SK-N-SH (cell line): Measurements from ENCODE around the gene MIER1. TPM values are rescaled to one million over a fixed set of nuclear protein-coding genes. Genes with fewer than 3 reads are reported as not detected.
A peak's percentile ranks its signal among the peaks of the same experiment; 100 is the strongest.

Experiments
- CTCF ChIA-PET: fragments of 300-600, 350-600 bp; formaldehyde crosslinking; extraction: SDS; loops from one replicate; lab custom pipeline; 2021; lab: Yijun Ruan, JAX
- POLR2A ChIA-PET: fragments of 350-600 bp; sonication (Branson Sonifier 250); formaldehyde crosslinking; extraction: SDS; loops from one replicate; lab custom pipeline; 2020; ENCODE audit warnings: antibody characterized with exemption, inconsistent platforms; lab: Yijun Ruan, JAX
- DNase-seq: peaks from one replicate; pipeline ENCODE4 v3.0.0; 2012
- H2AFZ ChIP-seq: fragments of 200-600 bp; sonication (generic); 2 replicates; pipeline ENCODE4 v1.8.1; 2016; ENCODE audit warnings: antibody characterized with exemption, mild to moderate bottlenecking, low read depth
- H3F3A ChIP-seq: fragments of 200-600 bp; sonication (generic); replicated peaks from 2 replicates; pipeline ENCODE3; 2016; ENCODE audit warnings: antibody characterized with exemption, mild to moderate bottlenecking; ENCODE audit not compliant: insufficient read depth
- H3K27ac ChIP-seq, 2 experiments: fragments of 200-500 bp in 1 of 2; fragments of 200-600 bp in 1 of 2; sonication (Bioruptor generic) in 1 of 2; sonication (generic), shearing (Covaris generic) in 1 of 2; 2 replicates each; pipeline versions ENCODE4 v1.5.1 to v1.6.1; 2014 to 2016; ENCODE audit warnings: low read depth in 2 of 2, inconsistent platforms in 1 of 2, low read length in 1 of 2, mild to moderate bottlenecking in 1 of 2, mixed read lengths in 1 of 2
- H3K27me3 ChIP-seq: fragments of 200-600 bp; sonication (generic), shearing (Covaris generic); 2 replicates; pipeline ENCODE4 v1.6.1; 2016; ENCODE audit warnings: mixed run types; ENCODE audit not compliant: insufficient read depth
- H3K36me3 ChIP-seq, 2 experiments: fragments of 200-500 bp in 1 of 2; fragments of 200-600 bp in 1 of 2; sonication (Bioruptor generic) in 1 of 2; sonication (generic) in 1 of 2; replicated peaks in 1 of 2; 2 replicates each; pipeline versions ENCODE3 to v1.5.1; 2014 to 2016; ENCODE audit warnings: low read length in 1 of 2, mild to moderate bottlenecking in 1 of 2; ENCODE audit not compliant: insufficient read depth in 2 of 2, control insufficient read depth in 1 of 2
- H3K4me1 ChIP-seq, 2 experiments: fragments of 200-500 bp in 1 of 2; fragments of 200-600 bp in 1 of 2; sonication (Bioruptor generic) in 1 of 2; sonication (generic), shearing (Covaris generic) in 1 of 2; 2 replicates each; pipeline versions ENCODE4 v1.5.1 to v1.6.1; 2014 to 2016; ENCODE audit warnings: low read depth in 1 of 2, low read length in 1 of 2, mixed run types in 1 of 2; ENCODE audit not compliant: insufficient read depth in 2 of 2, control insufficient read depth in 1 of 2
- H3K4me2 ChIP-seq: fragments of 200-600 bp; sonication (generic), shearing (Covaris generic); 2 replicates; pipeline ENCODE4 v1.6.1; 2017; ENCODE audit warnings: mixed run types
- H3K4me3 ChIP-seq, 2 experiments: fragments of 200-500 bp in 1 of 2; fragments of 200-600 bp in 1 of 2; sonication (Bioruptor generic) in 1 of 2; sonication (generic), shearing (Covaris generic) in 1 of 2; 2 replicates each; pipeline versions ENCODE4 v1.5.1 to v1.8.1; 2014 to 2016; ENCODE audit warnings: low read depth in 2 of 2, inconsistent platforms in 1 of 2, low read length in 1 of 2, mild to moderate bottlenecking in 1 of 2, mixed read lengths in 1 of 2, moderate library complexity in 1 of 2
- H3K79me2 ChIP-seq: fragments of 200-600 bp; sonication (generic); 2 replicates; pipeline ENCODE4 v1.8.1; 2017; ENCODE audit warnings: mild to moderate bottlenecking; ENCODE audit not compliant: insufficient read depth
- H3K9ac ChIP-seq: fragments of 200-600 bp; sonication (generic); 2 replicates; pipeline ENCODE4 v1.6.1; 2017; ENCODE audit warnings: mixed run types
- H3K9me2 ChIP-seq: fragments of 200-600 bp; sonication (generic); 2 replicates; pipeline ENCODE4 v1.6.1; 2017; ENCODE audit warnings: mixed run types
- H3K9me3 ChIP-seq: fragments of 200-600 bp; sonication (generic); 2 replicates; pipeline ENCODE4 v1.6.1; 2017; ENCODE audit warnings: mixed run types, mild to moderate bottlenecking, moderate library complexity
- H4K20me1 ChIP-seq: fragments of 200-600 bp; sonication (generic); 2 replicates; pipeline ENCODE4 v1.6.1; 2017; ENCODE audit warnings: mild to moderate bottlenecking, mixed run types; ENCODE audit not compliant: insufficient read depth
- CTCF ChIP-seq: fragments of 200-600 bp; sonication (generic); IDR thresholded peaks from 2 replicates; pipeline ENCODE4 v1.6.1; 2017; ENCODE audit warnings: antibody characterized with exemption, mild to moderate bottlenecking, moderate library complexity
- EP300 ChIP-seq, 2 experiments: IDR thresholded peaks; 2 replicates each; pipeline versions ENCODE4 v1.4.0 to v1.6.1; 2012; ENCODE audit warnings: borderline replicate concordance in 1 of 2, low read depth in 1 of 2, low read length in 1 of 2
- EZH2phosphoT487 ChIP-seq: fragments of 200-600 bp; sonication (generic); IDR thresholded peaks from 2 replicates; pipeline ENCODE4 v1.6.1; 2017; ENCODE audit warnings: low read depth, mixed run types, mild to moderate bottlenecking, antibody characterized with exemption, moderate library complexity, borderline replicate concordance
- FOSL2 ChIP-seq: IDR thresholded peaks from 2 replicates; pipeline ENCODE4 v1.4.0; 2012; ENCODE audit warnings: low read depth, mild to moderate bottlenecking, moderate library complexity, borderline replicate concordance
- FOXJ3 ChIP-seq: sonication (generic); formaldehyde crosslinking; IDR thresholded peaks from 2 replicates; pipeline ENCODE4 v1.5.1; 2020; ENCODE audit warnings: mild to moderate bottlenecking, missing genetic modification reagents
- FOXM1 ChIP-seq: IDR thresholded peaks from 2 replicates; pipeline ENCODE4 v1.4.0; 2012; ENCODE audit warnings: low read depth, mild to moderate bottlenecking
- POLR2AphosphoS5 ChIP-seq: IDR thresholded peaks from 2 replicates; pipeline ENCODE4 v1.6.1; 2012; ENCODE audit warnings: low read depth, low read length
- RAD21 ChIP-seq: IDR thresholded peaks from 2 replicates; pipeline ENCODE4 v1.6.1; 2012; ENCODE audit warnings: mild to moderate bottlenecking, low read length
- RXRA ChIP-seq: IDR thresholded peaks from 2 replicates; pipeline ENCODE4 v1.4.0; 2012; ENCODE audit warnings: low read depth, mild to moderate bottlenecking, borderline replicate concordance
- SMC3 ChIP-seq: IDR thresholded peaks from 2 replicates; pipeline ENCODE4 v1.6.1; 2012; ENCODE audit warnings: low read depth, low read length, improper control_type of control experiment
- TEAD4 ChIP-seq: IDR thresholded peaks from 2 replicates; pipeline ENCODE4 v1.4.0; 2012; ENCODE audit warnings: mild to moderate bottlenecking, borderline replicate concordance; ENCODE audit not compliant: insufficient read depth
- USF2 ChIP-seq: fragments of 150-350 bp; IDR thresholded peaks from 2 replicates; pipeline ENCODE4 v1.6.1; 2017; ENCODE audit warnings: antibody characterized with exemption, low read length, low read depth, borderline replicate concordance
- ZBTB33 ChIP-seq: IDR thresholded peaks from 2 replicates; pipeline ENCODE4 v1.4.0; 2012; ENCODE audit warnings: low read depth, borderline replicate concordance
- WGBS: methylation state at CpG from one replicate; pipeline ENCODE4 v1.1.6; 2017; ENCODE audit warnings: low lambda C conversion rate; 5-methylcytosine and 5-hydroxymethylcytosine counted together
- polyA plus RNA-seq, 3 experiments: library from polyadenylated mRNA; depleted of rRNA; stranded (reverse); fragments of >200 nt; gene quantifications; 2 replicates each; pipeline ENCODE4 v1.2.3, GENCODE V29; 2012
- TF ChIP-seq, protein P1 (sequence below): fragments of 150-350 bp; IDR thresholded peaks from 2 replicates; pipeline ENCODE4 v1.6.1; 2016; ENCODE audit warnings: mild to moderate bottlenecking, low read depth, low read length
- TF ChIP-seq, protein P2 (sequence below): IDR thresholded peaks from 2 replicates; pipeline ENCODE4 v1.4.0; 2012; ENCODE audit warnings: low read depth
- TF ChIP-seq, protein P3 (sequence below): IDR thresholded peaks from 2 replicates; pipeline ENCODE4 v1.4.0; 2012; ENCODE audit warnings: low read depth, borderline replicate concordance
- TF ChIP-seq, protein P4 (sequence below): IDR thresholded peaks from 2 replicates; pipeline ENCODE4; 2012

Gene MIER1
- polyA plus RNA-seq, 1 of the 3 experiments (the other 2 are of a cell fraction), result 4.4 TPM

GRCh38 chr1:67019121-67019520 lies 94.3 kb downstream of the MIER1 start:
- Histone ChIP-seq H3K36me3 (peaks cover 33% of the 10 kb centered on the region in 2 experiments), H3K27ac (peak overlapping the region; percentile 60 to 61), H3K9me2 (no peaks in the 10 kb centered on the region), H2AFZ (no peak overlapping the region), H3K9me3 (no peaks in the 10 kb centered on the region), H4K20me1 (no peaks in the 10 kb centered on the region), H3K4me1 (peaks cover 6 to 20% of the 10 kb centered on the region in 2 experiments; a peak in 3 of 4 replicates), H3K9ac (no peak overlapping the region), H3K4me3 (no peak overlapping the region), H3F3A (peaks cover 6% of the 10 kb centered on the region), H3K79me2 (no peaks in the 10 kb centered on the region), H3K27me3 (no peaks in the 10 kb centered on the region), H3K4me2 (no peak overlapping the region)
- DNase-seq, result no peak
- ChIA-PET POLR2A (no interaction called here), CTCF (interaction anchor here (1.9 to 2.5 kb wide), 2 partner anchors 22 to 23 kb away, joined by 5 to 9 read pairs; no protein-coding TSS in a partner anchor)
- TF ChIP-seq SMC3 (no peak), EP300 (IDR thresholded peaks at IDR 0.05; ENCODE audit: borderline replicate concordance in 1 of 2, low read depth in 1 of 2, low read length in 1 of 2) (no peak), RAD21 (no peak), POLR2AphosphoS5 (no peak), RXRA (no peak), FOXJ3 (CRISPR knock-in tag) (no peak), FOSL2 (no peak), TEAD4 (no peak), FOXM1 (no peak), USF2 (no peak), CTCF (no peak), ZBTB33 (no peak), EZH2phosphoT487 (no peak)
- TF ChIP-seq, protein P1, sequence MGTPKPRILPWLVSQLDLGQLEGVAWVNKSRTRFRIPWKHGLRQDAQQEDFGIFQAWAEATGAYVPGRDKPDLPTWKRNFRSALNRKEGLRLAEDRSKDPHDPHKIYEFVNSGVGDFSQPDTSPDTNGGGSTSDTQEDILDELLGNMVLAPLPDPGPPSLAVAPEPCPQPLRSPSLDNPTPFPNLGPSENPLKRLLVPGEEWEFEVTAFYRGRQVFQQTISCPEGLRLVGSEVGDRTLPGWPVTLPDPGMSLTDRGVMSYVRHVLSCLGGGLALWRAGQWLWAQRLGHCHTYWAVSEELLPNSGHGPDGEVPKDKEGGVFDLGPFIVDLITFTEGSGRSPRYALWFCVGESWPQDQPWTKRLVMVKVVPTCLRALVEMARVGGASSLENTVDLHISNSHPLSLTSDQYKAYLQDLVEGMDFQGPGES, result no peak
- TF ChIP-seq, protein P2, sequence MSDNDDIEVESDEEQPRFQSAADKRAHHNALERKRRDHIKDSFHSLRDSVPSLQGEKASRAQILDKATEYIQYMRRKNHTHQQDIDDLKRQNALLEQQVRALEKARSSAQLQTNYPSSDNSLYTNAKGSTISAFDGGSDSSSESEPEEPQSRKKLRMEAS, result no peak
- TF ChIP-seq, protein P3, sequence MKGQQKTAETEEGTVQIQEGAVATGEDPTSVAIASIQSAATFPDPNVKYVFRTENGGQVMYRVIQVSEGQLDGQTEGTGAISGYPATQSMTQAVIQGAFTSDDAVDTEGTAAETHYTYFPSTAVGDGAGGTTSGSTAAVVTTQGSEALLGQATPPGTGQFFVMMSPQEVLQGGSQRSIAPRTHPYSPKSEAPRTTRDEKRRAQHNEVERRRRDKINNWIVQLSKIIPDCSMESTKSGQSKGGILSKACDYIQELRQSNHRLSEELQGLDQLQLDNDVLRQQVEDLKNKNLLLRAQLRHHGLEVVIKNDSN, result no peak
- TF ChIP-seq, protein P4, sequence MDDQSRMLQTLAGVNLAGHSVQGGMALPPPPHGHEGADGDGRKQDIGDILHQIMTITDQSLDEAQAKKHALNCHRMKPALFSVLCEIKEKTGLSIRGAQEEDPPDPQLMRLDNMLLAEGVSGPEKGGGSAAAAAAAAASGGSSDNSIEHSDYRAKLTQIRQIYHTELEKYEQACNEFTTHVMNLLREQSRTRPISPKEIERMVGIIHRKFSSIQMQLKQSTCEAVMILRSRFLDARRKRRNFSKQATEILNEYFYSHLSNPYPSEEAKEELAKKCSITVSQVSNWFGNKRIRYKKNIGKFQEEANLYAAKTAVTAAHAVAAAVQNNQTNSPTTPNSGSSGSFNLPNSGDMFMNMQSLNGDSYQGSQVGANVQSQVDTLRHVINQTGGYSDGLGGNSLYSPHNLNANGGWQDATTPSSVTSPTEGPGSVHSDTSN, result no peak
- WGBS, result 98% methylated on average over 4 of the region's 4 CpGs
